Kidney epithelial cell (primary cell): ENCODE results near the gene DDIT3. TPM values are rescaled to one million over a fixed set of nuclear protein-coding genes. Genes with fewer than 3 reads are reported as not detected.

ENCODE experiments used
- DNase-seq: peaks from one replicate; pipeline ENCODE4 v3.0.0-alpha.2; 2010; ENCODE audit warnings: low read depth
- H3K27me3 ChIP-seq: 2 replicates; pipeline ENCODE4 v1.6.0; 2011; ENCODE audit warnings: low read length; ENCODE audit not compliant: control insufficient read depth, insufficient read depth
- H3K36me3 ChIP-seq: 2 replicates; pipeline ENCODE4 v1.5.1; 2011; ENCODE audit warnings: low read length; ENCODE audit not compliant: control insufficient read depth, insufficient read depth
- H3K4me3 ChIP-seq: 2 replicates; pipeline ENCODE4 v1.5.1; 2011; ENCODE audit warnings: low read depth, mild to moderate bottlenecking, control low read depth, low read length
- total RNA-seq: library from RNA; depleted of rRNA; stranded (reverse); fragments of >200 nt; gene quantifications from 2 replicates; pipeline ENCODE4 v1.2.3, GENCODE V29; 2015
- TF ChIP-seq, protein P1 (sequence below): IDR thresholded peaks from 2 replicates; pipeline ENCODE4 v1.5.1; 2011; ENCODE audit warnings: mild to moderate bottlenecking, moderate library complexity, low read length, control low read depth, inconsistent platforms; ENCODE audit not compliant: insufficient read depth, poor library complexity, severe bottlenecking

DDIT3 gene
- total RNA-seq, 1 donor from 2014 or later = 107 TPM

GRCh38 chr12:57477710-57478681 is 42.3 kb downstream of the DDIT3 start:
- Histone ChIP-seq H3K36me3 (no peaks in the 10 kb centered on the region), H3K4me3 (no peak overlapping the region), H3K27me3 (peaks cover 48% of the 10 kb centered on the region)
- TF ChIP-seq, protein P1, sequence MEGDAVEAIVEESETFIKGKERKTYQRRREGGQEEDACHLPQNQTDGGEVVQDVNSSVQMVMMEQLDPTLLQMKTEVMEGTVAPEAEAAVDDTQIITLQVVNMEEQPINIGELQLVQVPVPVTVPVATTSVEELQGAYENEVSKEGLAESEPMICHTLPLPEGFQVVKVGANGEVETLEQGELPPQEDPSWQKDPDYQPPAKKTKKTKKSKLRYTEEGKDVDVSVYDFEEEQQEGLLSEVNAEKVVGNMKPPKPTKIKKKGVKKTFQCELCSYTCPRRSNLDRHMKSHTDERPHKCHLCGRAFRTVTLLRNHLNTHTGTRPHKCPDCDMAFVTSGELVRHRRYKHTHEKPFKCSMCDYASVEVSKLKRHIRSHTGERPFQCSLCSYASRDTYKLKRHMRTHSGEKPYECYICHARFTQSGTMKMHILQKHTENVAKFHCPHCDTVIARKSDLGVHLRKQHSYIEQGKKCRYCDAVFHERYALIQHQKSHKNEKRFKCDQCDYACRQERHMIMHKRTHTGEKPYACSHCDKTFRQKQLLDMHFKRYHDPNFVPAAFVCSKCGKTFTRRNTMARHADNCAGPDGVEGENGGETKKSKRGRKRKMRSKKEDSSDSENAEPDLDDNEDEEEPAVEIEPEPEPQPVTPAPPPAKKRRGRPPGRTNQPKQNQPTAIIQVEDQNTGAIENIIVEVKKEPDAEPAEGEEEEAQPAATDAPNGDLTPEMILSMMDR = no peak
- no peak for DNase-seq

- peaks cover 53% of the 10 kb centered on the region for H3K27me3 ChIP-seq
- H3K36me3 ChIP-seq = no peaks in the 10 kb centered on the region
- DNase-seq = no peak
- no peak overlapping the region for H3K4me3 ChIP-seq
- TF ChIP-seq, protein P1 = no peak
Measured at GRCh38 chr12:57476993-57477709, 43.2 kb downstream of the DDIT3 start.

DNA sequence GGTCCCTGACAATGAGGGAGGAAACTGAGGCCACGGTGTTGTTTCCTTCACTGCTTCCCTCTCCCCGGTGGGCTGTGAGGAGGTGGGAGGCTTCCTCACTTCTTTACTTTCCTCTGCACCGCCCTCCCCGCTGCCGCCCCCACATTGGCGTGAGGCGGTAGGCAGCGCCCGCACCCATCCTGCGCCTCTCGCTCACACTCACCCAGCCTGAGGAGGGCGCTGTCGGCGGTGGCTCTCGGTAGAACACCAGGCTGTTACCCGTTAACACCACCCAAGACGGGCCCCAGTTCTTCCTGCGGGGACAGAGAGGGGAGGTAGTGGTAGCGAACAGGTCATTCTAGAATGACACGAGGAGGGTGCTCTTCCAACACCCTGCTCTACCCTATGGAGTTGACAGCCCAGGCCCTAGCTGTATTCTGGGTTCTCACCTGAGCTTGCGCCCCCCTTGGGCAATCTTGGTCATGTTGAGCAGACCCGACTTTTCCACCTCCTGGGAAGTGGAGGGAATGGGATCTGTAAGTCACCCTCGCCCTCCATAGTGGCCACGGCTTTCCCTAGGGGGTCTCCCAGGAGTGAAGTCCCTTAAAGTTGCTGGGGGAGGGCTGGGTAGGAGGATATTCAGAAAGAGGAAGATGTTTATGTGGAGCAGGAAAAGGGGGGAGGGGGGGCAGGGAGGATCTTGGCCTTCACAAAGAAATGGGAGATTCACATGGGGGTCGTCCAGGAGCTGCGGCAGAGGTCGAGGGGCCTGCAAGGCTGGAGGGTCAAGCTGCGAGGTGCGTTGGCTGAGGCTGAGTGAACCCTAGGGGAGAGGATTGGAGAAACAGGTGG is 43.9 kb downstream of the DDIT3 start:
- Histone ChIP-seq H3K27me3 (peaks cover 56% of the 10 kb centered on the region), H3K36me3 (no peaks in the 10 kb centered on the region), H3K4me3 (no peak overlapping the region)
- TF ChIP-seq, protein P1 = peak; percentile 39
- no peak for DNase-seq

- H3K4me3 ChIP-seq = peak overlapping the region; percentile 17
- DNase-seq = no peak
- no peaks in the 10 kb centered on the region for H3K36me3 ChIP-seq
- peaks cover 60% of the 10 kb centered on the region for H3K27me3 ChIP-seq
- TF ChIP-seq, protein P1 = no peak
Measured at GRCh38 chr12:57475271-57476161, 44.8 kb downstream of the DDIT3 start.

DNA sequence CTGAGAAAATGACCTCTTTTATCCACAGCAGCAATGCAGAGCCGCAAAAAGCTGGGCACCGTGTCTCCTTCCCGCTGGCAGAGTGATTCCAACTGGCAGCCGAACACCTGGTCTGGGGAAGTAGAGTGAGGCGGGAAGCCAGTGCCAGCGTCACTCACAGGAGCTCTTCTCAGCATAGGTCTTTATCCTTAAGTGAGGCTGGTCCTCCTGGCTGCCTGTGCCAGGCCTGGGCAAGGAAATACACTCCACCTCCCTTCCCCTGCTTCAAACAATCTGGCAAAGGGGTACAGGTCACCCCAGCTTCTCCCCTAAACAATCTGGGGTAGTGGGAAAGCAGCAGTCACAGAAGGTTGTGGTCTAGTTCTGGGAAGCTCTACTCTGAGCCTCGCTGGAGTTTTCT is 45.5 kb downstream of the DDIT3 start:
- H3K27me3 ChIP-seq = peaks cover 63% of the 10 kb centered on the region
- DNase-seq = no peak
- no peaks in the 10 kb centered on the region for H3K36me3 ChIP-seq
- TF ChIP-seq, protein P1 = no peak
- H3K4me3 ChIP-seq = no peak overlapping the region
